Measurements from ENCODE around the gene SEMA5B.

SEMA5B gene

GRCh38 chr3:123066896-123067688 lies 39.5 kb upstream of the SEMA5B start, which contains the start of gene PDIA5:
TSS of gene PDIA5 (plus strand) at chr3:123067025. CDS start at chr3:123067165, 140 bp downstream.
- Histone ChIP-seq H3K4me3 (peak within 1 kb of the TSS; percentile 94), H3K27ac (peak within 1 kb of the TSS; percentile 58 to 91)
- TF ChIP-seq CTCF (IDR thresholded peaks at IDR 0.05), result no peak
- peak; percentile 95 for DNase-seq (ENCODE audit: low spot score)

- DNase-seq (ENCODE audit: low spot score), result no peak
- H3K4me3 ChIP-seq, result peak overlapping the region; percentile 94
- no peak for TF ChIP-seq CTCF (IDR thresholded peaks at IDR 0.05)
- peak overlapping the region; percentile 58 to 91 for H3K27ac ChIP-seq
Observed at GRCh38 chr3:123066599-123066895, 39.0 kb upstream of the SEMA5B start.

GRCh38 chr3:123064914-123065313 lies 37.4 kb upstream of the SEMA5B start:
- no peak for TF ChIP-seq CTCF (IDR thresholded peaks at IDR 0.05)
- no peak for DNase-seq (ENCODE audit: low spot score)
- H3K4me3 ChIP-seq, result no peak overlapping the region
- no peak overlapping the region for H3K27ac ChIP-seq

- DNase-seq (ENCODE audit: low spot score), result peak; percentile 64
- Histone ChIP-seq H3K4me3 (no peak overlapping the region), H3K27ac (no peak overlapping the region)
- no peak for TF ChIP-seq CTCF (IDR thresholded peaks at IDR 0.05)
Observed at GRCh38 chr3:123064506-123064905, 36.9 kb upstream of the SEMA5B start.

- H3K27ac ChIP-seq, result no peak overlapping the region
- H3K4me3 ChIP-seq, result no peak overlapping the region
- DNase-seq (ENCODE audit: low spot score), result peak; percentile 22
- TF ChIP-seq CTCF (IDR thresholded peaks at IDR 0.05), result no peak
Observed at GRCh38 chr3:123063034-123063433, 35.5 kb upstream of the SEMA5B start.

- DNase-seq (ENCODE audit: low spot score), result no peak
- Histone ChIP-seq H3K4me3 (no peak overlapping the region), H3K27ac (no peak overlapping the region)
- no peak for TF ChIP-seq CTCF (IDR thresholded peaks at IDR 0.05)
Observed at GRCh38 chr3:123061856-123062255, 34.3 kb upstream of the SEMA5B start.

GRCh38 chr3:123060054-123060453 lies 32.5 kb upstream of the SEMA5B start:
- no peak for DNase-seq (ENCODE audit: low spot score)
- Histone ChIP-seq H3K27ac (no peak overlapping the region), H3K4me3 (no peak overlapping the region)
- no peak for TF ChIP-seq CTCF (IDR thresholded peaks at IDR 0.05)

All from coronary artery (tissue), 2 donors.